Epithelial cell of esophagus (primary cell): Measurements from ENCODE around the gene PELO.
A peak's percentile ranks its signal among the peaks of the same experiment; 100 is the strongest.

ENCODE experiments used
- DNase-seq: peaks from one replicate; pipeline ENCODE4 v3.0.0; 2010; ENCODE audit warnings: low read depth
- H3K4me3 ChIP-seq: 2 replicates; pipeline ENCODE4 v1.5.1; 2011; ENCODE audit warnings: mild to moderate bottlenecking, low read length, control low read depth
- CTCF ChIP-seq: IDR thresholded peaks from 2 replicates; pipeline ENCODE4 v1.5.1; 2011; ENCODE audit warnings: low read depth, mild to moderate bottlenecking, low read length, control low read depth, inconsistent platforms; ENCODE audit not compliant: insufficient read depth; ENCODE audit errors: missing control alignments

Gene PELO

DNA sequence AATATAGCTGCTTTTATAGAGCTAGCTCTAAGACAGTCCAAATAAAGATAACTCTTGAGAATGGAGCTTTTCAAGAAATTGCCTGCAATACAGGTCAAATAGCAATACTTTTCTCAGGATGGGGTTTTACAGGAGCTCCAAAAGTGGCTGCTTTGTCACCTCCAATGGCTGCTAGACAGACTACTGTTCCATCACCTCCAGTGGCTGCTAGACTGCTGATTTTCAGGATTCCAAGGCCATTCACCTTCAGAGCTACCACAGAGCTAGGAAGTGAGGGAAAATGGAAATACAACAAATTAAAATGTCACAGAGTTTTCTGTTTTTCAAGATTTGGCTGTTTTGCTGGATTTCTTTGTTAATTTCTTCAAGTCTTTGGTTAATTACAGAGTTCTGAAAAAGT, 8.5 kb upstream of the PELO start:
- no peak overlapping the region for H3K4me3 ChIP-seq
- DNase-seq: no peak
- no peak for TF ChIP-seq CTCF

DNA sequence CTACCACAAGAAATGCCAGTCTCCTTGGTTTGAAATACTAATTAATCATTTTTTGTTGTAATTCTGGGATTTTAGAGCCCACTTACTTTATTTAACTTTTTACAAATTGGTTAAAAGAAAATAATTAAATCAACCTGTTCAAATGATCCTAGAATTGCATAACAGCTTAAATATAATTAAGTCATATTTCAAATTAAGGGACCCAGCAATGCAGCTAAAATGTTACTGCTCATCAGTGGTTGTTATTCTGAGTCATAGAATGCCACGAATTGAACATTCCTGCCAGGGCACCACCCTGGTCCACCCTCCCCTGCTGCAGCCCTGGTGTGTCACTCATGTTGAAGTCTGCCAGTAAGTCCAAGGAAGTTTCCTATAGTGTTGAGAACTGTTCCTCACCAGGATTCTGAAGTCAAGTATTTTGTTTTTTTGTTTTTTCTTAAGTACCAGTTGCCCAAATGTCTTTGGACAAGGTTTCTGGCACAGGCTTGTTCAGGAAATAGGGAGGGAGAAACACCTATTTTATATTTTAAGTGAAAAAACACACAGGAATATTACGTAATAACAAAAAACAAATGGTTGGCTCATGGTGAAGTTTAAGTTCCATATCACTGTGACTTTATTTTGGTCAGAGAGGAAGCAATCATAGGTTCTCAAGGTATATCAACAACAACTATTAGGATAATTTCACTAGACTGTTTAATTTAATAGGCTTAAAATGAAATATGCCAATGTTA, 4.3 kb upstream of the PELO start:
- no peak overlapping the region for H3K4me3 ChIP-seq
- DNase-seq: peak; percentile 93
- TF ChIP-seq CTCF: no peak

GRCh38 chr5:52784737-52785136, 3.0 kb upstream of the PELO start:
- H3K4me3 ChIP-seq: no peak overlapping the region
- no peak for TF ChIP-seq CTCF
- peak; percentile 50 for DNase-seq

DNA sequence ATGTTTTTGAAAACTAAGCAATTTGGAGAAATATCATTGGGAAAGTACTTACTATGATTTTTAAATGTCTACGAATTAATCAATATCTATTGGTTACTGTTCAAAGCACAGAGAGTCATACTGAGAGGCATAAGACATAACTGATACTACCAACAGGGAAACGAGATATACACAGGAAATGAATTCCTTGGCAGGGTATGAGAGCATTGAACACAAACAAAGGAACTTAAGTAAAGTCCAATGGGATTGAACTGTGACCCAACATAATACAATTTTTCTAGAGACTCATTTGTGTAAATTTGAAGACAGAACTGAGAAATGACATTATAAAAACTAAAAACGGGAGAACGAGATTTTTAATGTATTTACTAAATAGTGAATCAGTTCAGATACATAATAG, 1.3 kb upstream of the PELO start:
- no peak for TF ChIP-seq CTCF
- H3K4me3 ChIP-seq: no peak overlapping the region
- DNase-seq: no peak

GRCh38 chr5:52786949-52787599, 642 bp upstream of the PELO start:
- peak; percentile 68 for TF ChIP-seq CTCF
- H3K4me3 ChIP-seq: peak overlapping the region; percentile 58
- peak; percentile 68 for DNase-seq

- H3K4me3 ChIP-seq: peak overlapping the region; percentile 58
- DNase-seq: no peak
- no peak for TF ChIP-seq CTCF
Measured at GRCh38 chr5:52788505-52788821, 747 bp downstream of the PELO start.

DNA sequence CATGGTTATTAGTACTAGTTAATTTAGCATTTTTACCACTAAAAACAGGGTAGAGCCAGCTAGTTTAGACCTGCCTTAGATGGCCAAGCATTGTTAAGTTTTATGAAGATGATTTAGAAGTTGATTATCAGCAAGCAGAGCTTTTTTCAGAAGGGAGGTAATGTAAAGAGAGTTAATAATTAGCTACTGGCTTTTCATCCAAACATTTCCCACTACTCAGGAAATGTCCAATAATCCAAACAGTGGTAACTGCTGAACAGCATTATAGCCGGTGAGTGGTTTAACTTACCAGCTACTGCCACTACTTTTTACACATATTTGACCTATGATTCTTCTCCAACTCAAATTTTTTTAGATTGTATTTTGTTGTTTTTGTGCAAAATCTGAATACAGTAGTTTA, 1.7 kb downstream of the PELO start:
- TF ChIP-seq CTCF: no peak
- DNase-seq: no peak
- no peak overlapping the region for H3K4me3 ChIP-seq
